Fibroblast of mammary gland (primary cell): Measurements from ENCODE around the gene ANKHD1.

Source experiments
- DNase-seq: peaks from one replicate; pipeline ENCODE4 v3.0.0-alpha.2; 2010; ENCODE audit warnings: low read depth
- H3K4me3 ChIP-seq: 2 replicates; pipeline ENCODE4 v1.5.1; 2011; ENCODE audit warnings: low read depth, mild to moderate bottlenecking, low read length, moderate library complexity; ENCODE audit not compliant: control insufficient read depth
- TF ChIP-seq, protein P1 (sequence below): conservative IDR thresholded peaks from 2 replicates; pipeline ENCODE4 v1.5.1; 2011; ENCODE audit warnings: low read depth, low read length, inconsistent platforms; ENCODE audit not compliant: control insufficient read depth, insufficient read depth

Gene ANKHD1

DNA sequence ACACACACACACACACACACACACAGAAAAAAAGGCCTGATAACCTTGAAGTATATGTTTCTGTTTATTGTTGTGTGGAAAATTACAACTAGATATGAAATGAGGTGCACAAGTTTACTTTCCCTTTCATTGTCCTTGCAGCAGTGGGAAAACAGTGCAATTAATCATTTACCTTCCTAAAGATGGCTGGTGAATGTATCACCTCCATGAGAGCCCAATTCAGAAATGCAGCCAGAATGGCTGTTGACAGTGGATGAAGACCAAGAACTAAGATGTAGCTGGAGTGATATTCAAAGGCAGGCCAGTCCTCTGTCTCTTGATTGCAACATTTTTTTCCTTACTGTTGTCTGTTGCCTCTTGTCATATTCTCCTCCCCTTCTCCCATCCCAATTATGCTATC, 96.3 kb downstream of the ANKHD1 start:
- no peak for DNase-seq
- TF ChIP-seq, protein P1, sequence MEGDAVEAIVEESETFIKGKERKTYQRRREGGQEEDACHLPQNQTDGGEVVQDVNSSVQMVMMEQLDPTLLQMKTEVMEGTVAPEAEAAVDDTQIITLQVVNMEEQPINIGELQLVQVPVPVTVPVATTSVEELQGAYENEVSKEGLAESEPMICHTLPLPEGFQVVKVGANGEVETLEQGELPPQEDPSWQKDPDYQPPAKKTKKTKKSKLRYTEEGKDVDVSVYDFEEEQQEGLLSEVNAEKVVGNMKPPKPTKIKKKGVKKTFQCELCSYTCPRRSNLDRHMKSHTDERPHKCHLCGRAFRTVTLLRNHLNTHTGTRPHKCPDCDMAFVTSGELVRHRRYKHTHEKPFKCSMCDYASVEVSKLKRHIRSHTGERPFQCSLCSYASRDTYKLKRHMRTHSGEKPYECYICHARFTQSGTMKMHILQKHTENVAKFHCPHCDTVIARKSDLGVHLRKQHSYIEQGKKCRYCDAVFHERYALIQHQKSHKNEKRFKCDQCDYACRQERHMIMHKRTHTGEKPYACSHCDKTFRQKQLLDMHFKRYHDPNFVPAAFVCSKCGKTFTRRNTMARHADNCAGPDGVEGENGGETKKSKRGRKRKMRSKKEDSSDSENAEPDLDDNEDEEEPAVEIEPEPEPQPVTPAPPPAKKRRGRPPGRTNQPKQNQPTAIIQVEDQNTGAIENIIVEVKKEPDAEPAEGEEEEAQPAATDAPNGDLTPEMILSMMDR, result no peak
- no peak overlapping the region for H3K4me3 ChIP-seq

- TF ChIP-seq, protein P1, result no peak
- H3K4me3 ChIP-seq, result no peak overlapping the region
Measured at GRCh38 chr5:140498591-140498990, 97.0 kb downstream of the ANKHD1 start.

DNA sequence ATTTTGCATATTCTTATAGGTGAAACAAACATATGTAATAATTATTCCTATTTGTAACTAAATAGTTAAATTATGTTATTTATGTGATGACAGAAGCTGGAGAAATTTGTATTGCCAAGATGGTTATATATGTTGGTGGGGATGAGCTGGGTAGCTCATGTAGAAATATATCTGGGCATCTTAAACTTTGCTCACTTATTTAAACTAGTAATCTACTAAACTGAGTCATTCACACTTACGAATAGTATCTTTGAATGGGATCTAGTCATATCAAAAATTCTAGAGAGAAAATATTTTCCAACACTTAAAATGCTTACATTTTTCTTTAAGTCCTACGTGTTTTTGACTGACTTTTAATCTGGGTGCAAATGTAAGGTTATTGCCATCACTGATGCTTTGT, 101.2 kb downstream of the ANKHD1 start:
- H3K4me3 ChIP-seq, result no peak overlapping the region
- DNase-seq, result no peak
- TF ChIP-seq, protein P1, result no peak

More at GRCh38 chr5:140498591-140498990, 97.0 kb downstream of the ANKHD1 start:
- DNase-seq, result no peak

DNA sequence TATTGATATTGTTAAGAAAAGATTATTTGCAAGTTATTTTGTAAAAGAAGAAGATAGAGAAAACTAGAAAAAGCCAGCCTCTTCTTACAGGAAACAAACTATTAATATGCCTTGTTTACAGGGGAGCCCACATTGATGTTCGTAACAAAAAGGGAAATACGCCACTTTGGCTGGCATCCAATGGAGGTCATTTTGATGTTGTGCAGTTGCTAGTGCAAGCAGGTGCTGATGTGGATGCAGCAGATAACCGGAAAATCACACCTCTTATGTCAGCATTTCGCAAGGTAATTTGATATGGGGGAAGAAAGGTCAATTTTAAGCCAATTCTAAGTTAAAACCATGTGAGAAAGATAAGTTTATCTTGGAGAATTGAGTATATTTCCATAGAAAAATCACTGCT, 108.3 kb downstream of the ANKHD1 start:
- TF ChIP-seq, protein P1, result no peak
- no peak for DNase-seq
- no peak overlapping the region for H3K4me3 ChIP-seq

GRCh38 chr5:140513124-140513523, 111.5 kb downstream of the ANKHD1 start:
- TF ChIP-seq, protein P1, result no peak
- H3K4me3 ChIP-seq, result no peak overlapping the region
- no peak for DNase-seq

DNA sequence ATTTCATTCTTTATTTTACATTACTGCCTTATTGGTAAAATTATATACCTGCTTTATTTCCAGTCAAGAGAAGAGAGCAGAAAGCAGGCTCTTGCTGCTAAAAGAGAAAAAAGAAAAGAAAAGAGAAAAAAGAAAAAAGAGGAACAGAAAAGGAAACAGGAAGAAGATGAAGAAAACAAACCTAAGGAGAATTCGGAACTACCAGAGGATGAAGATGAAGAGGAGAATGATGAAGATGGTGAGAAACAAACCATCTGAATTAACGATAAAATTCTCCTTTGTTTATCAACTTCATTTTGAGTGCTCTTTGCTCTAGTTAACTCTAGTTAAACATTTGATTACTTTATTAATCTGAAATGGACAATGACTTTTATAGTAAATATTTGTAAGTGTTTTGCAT, 122.4 kb downstream of the ANKHD1 start:
- no peak for DNase-seq
- TF ChIP-seq, protein P1, result no peak
- H3K4me3 ChIP-seq, result no peak overlapping the region

DNA sequence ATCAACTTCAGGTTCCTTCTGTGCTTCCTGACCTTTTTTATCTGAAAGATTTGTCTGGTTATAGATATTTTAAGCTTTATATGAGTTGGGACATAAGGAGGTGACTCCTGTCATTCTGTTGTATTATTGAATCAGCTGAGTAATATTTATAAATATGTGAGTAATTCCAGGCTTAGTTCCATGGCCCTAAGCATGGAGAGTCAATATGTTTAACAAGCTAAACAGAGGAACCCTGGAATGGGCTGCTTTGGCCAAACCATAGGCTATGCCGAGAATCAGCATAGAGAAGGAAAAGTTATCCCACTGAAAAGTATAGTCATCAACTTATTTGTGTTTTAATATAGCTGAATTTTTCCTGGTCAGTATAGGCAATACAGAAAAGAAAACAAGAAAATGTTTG, 138.6 kb downstream of the ANKHD1 start:
- H3K4me3 ChIP-seq, result no peak overlapping the region
- TF ChIP-seq, protein P1, result no peak
- no peak for DNase-seq
